Measurements from ENCODE around the gene SLC9A6.

The SLC9A6 gene

GRCh38 chrX:136028383-136028984, 43.2 kb downstream of the SLC9A6 start:
- Histone ChIP-seq H3K9me3 (ENCODE audit: control insufficient read depth, low read length) (no peaks in the 10 kb centered on the region), H3K4me3 (ENCODE audit: extremely low read depth, insufficient read depth, low read length, poor library complexity, severe bottlenecking) (no peak overlapping the region), H3K27ac (ENCODE audit: low read depth, low read length, severe bottlenecking) (no peak overlapping the region)

GRCh38 chrX:136029766-136030165, 44.5 kb downstream of the SLC9A6 start:
- H3K27ac ChIP-seq (ENCODE audit: low read depth, low read length, severe bottlenecking), result no peak overlapping the region
- H3K9me3 ChIP-seq (ENCODE audit: control insufficient read depth, low read length), result no peaks in the 10 kb centered on the region
- H3K4me3 ChIP-seq (ENCODE audit: extremely low read depth, insufficient read depth, low read length, poor library complexity, severe bottlenecking), result no peak overlapping the region
- H3K4me1 ChIP-seq (ENCODE audit: control insufficient read depth, insufficient read depth, low read length, poor library complexity, severe bottlenecking), result no peaks in the 10 kb centered on the region
- WGBS, 2 experiments (ENCODE audit: insufficient coverage in 2 of 2), result 100% methylated on average over 2 of the region's 2 CpGs; no CpG with 5 or more reads in 1 of the 2 experiments
- peaks cover 15% of the 10 kb centered on the region for H3K36me3 ChIP-seq (ENCODE audit: control insufficient read depth, insufficient read depth, low read length)

More at GRCh38 chrX:136028383-136028984, 43.2 kb downstream of the SLC9A6 start:
- Histone ChIP-seq H3K4me1 (ENCODE audit: control insufficient read depth, insufficient read depth, low read length, poor library complexity, severe bottlenecking) (no peaks in the 10 kb centered on the region), H3K36me3 (ENCODE audit: control insufficient read depth, insufficient read depth, low read length) (peaks cover 17% of the 10 kb centered on the region)

GRCh38 chrX:136030303-136031191, 45.3 kb downstream of the SLC9A6 start:
- H3K4me3 ChIP-seq (ENCODE audit: extremely low read depth, insufficient read depth, low read length, poor library complexity, severe bottlenecking), result no peak overlapping the region
- peaks cover 11% of the 10 kb centered on the region for H3K36me3 ChIP-seq (ENCODE audit: control insufficient read depth, insufficient read depth, low read length)
- H3K9me3 ChIP-seq (ENCODE audit: control insufficient read depth, low read length), result no peaks in the 10 kb centered on the region
- WGBS, 2 experiments (ENCODE audit: insufficient coverage in 2 of 2), result 89 to 91% methylated on average over 5 to 7 of the region's 9 CpGs
- no peaks in the 10 kb centered on the region for H3K4me1 ChIP-seq (ENCODE audit: control insufficient read depth, insufficient read depth, low read length, poor library complexity, severe bottlenecking)
- H3K27ac ChIP-seq (ENCODE audit: low read depth, low read length, severe bottlenecking), result no peak overlapping the region

GRCh38 chrX:136031626-136032025, 46.4 kb downstream of the SLC9A6 start:
- H3K4me3 ChIP-seq (ENCODE audit: extremely low read depth, insufficient read depth, low read length, poor library complexity, severe bottlenecking), result no peak overlapping the region
- H3K9me3 ChIP-seq (ENCODE audit: control insufficient read depth, low read length), result no peaks in the 10 kb centered on the region
- no peak overlapping the region for H3K27ac ChIP-seq (ENCODE audit: low read depth, low read length, severe bottlenecking)
- 100% methylated on average over 1 of the region's 5 CpGs; no CpG with 5 or more reads in 1 of the 2 experiments for WGBS, 2 experiments (ENCODE audit: insufficient coverage in 2 of 2)
- peaks cover 8% of the 10 kb centered on the region for H3K36me3 ChIP-seq (ENCODE audit: control insufficient read depth, insufficient read depth, low read length)
- no peaks in the 10 kb centered on the region for H3K4me1 ChIP-seq (ENCODE audit: control insufficient read depth, insufficient read depth, low read length, poor library complexity, severe bottlenecking)

GRCh38 chrX:136032370-136032769, 47.1 kb downstream of the SLC9A6 start:
- no peaks in the 10 kb centered on the region for H3K9me3 ChIP-seq (ENCODE audit: control insufficient read depth, low read length)
- H3K4me3 ChIP-seq (ENCODE audit: extremely low read depth, insufficient read depth, low read length, poor library complexity, severe bottlenecking), result no peak overlapping the region
- no peak overlapping the region for H3K27ac ChIP-seq (ENCODE audit: low read depth, low read length, severe bottlenecking)
- WGBS, 2 experiments (ENCODE audit: insufficient coverage in 2 of 2), result no CpG with 5 or more reads among the region's 4 CpGs
- no peaks in the 10 kb centered on the region for H3K4me1 ChIP-seq (ENCODE audit: control insufficient read depth, insufficient read depth, low read length, poor library complexity, severe bottlenecking)
- H3K36me3 ChIP-seq (ENCODE audit: control insufficient read depth, insufficient read depth, low read length), result peaks cover 8% of the 10 kb centered on the region

- no peak overlapping the region for H3K27ac ChIP-seq (ENCODE audit: low read depth, low read length, severe bottlenecking)
- H3K4me3 ChIP-seq (ENCODE audit: extremely low read depth, insufficient read depth, low read length, poor library complexity, severe bottlenecking), result no peak overlapping the region
- WGBS, 2 experiments (ENCODE audit: insufficient coverage in 2 of 2), result no CpG with 5 or more reads among the region's 1 CpG
- peaks cover 5% of the 10 kb centered on the region for H3K36me3 ChIP-seq (ENCODE audit: control insufficient read depth, insufficient read depth, low read length)
- no peaks in the 10 kb centered on the region for H3K9me3 ChIP-seq (ENCODE audit: control insufficient read depth, low read length)
- no peaks in the 10 kb centered on the region for H3K4me1 ChIP-seq (ENCODE audit: control insufficient read depth, insufficient read depth, low read length, poor library complexity, severe bottlenecking)
Observed at GRCh38 chrX:136034668-136035067, 49.4 kb downstream of the SLC9A6 start.

GRCh38 chrX:136035663-136036062, 50.4 kb downstream of the SLC9A6 start:
- no CpG with 5 or more reads among the region's 1 CpG for WGBS, 2 experiments (ENCODE audit: insufficient coverage in 2 of 2)
- Histone ChIP-seq H3K36me3 (ENCODE audit: control insufficient read depth, insufficient read depth, low read length) (no peaks in the 10 kb centered on the region), H3K9me3 (ENCODE audit: control insufficient read depth, low read length) (no peaks in the 10 kb centered on the region), H3K4me3 (ENCODE audit: extremely low read depth, insufficient read depth, low read length, poor library complexity, severe bottlenecking) (no peak overlapping the region), H3K4me1 (ENCODE audit: control insufficient read depth, insufficient read depth, low read length, poor library complexity, severe bottlenecking) (no peaks in the 10 kb centered on the region), H3K27ac (ENCODE audit: low read depth, low read length, severe bottlenecking) (no peak overlapping the region)

GRCh38 chrX:136039485-136039884, 54.2 kb downstream of the SLC9A6 start:
- Histone ChIP-seq H3K36me3 (ENCODE audit: control insufficient read depth, insufficient read depth, low read length) (peaks cover 6% of the 10 kb centered on the region), H3K4me3 (ENCODE audit: extremely low read depth, insufficient read depth, low read length, poor library complexity, severe bottlenecking) (no peak overlapping the region), H3K4me1 (ENCODE audit: control insufficient read depth, insufficient read depth, low read length, poor library complexity, severe bottlenecking) (no peaks in the 10 kb centered on the region), H3K27ac (ENCODE audit: low read depth, low read length, severe bottlenecking) (no peak overlapping the region), H3K9me3 (ENCODE audit: control insufficient read depth, low read length) (no peaks in the 10 kb centered on the region)

- Histone ChIP-seq H3K4me1 (ENCODE audit: control insufficient read depth, insufficient read depth, low read length, poor library complexity, severe bottlenecking) (no peaks in the 10 kb centered on the region), H3K27ac (ENCODE audit: low read depth, low read length, severe bottlenecking) (no peak overlapping the region), H3K36me3 (ENCODE audit: control insufficient read depth, insufficient read depth, low read length) (peaks cover 7% of the 10 kb centered on the region), H3K9me3 (ENCODE audit: control insufficient read depth, low read length) (no peaks in the 10 kb centered on the region), H3K4me3 (ENCODE audit: extremely low read depth, insufficient read depth, low read length, poor library complexity, severe bottlenecking) (no peak overlapping the region)
- WGBS, 2 experiments (ENCODE audit: insufficient coverage in 2 of 2), result 100% methylated on average over 2 of the region's 7 CpGs; no CpG with 5 or more reads in 1 of the 2 experiments
Observed at GRCh38 chrX:136039968-136040367, 54.7 kb downstream of the SLC9A6 start.

- Histone ChIP-seq H3K4me1 (ENCODE audit: control insufficient read depth, insufficient read depth, low read length, poor library complexity, severe bottlenecking) (no peaks in the 10 kb centered on the region), H3K9me3 (ENCODE audit: control insufficient read depth, low read length) (no peaks in the 10 kb centered on the region), H3K36me3 (ENCODE audit: control insufficient read depth, insufficient read depth, low read length) (peaks cover 7% of the 10 kb centered on the region), H3K27ac (ENCODE audit: low read depth, low read length, severe bottlenecking) (no peak overlapping the region), H3K4me3 (ENCODE audit: extremely low read depth, insufficient read depth, low read length, poor library complexity, severe bottlenecking) (no peak overlapping the region)
- no CpG with 5 or more reads among the region's 7 CpGs for WGBS, 2 experiments (ENCODE audit: insufficient coverage in 2 of 2)
Observed at GRCh38 chrX:136041254-136041812, 56.1 kb downstream of the SLC9A6 start.

- Histone ChIP-seq H3K27ac (ENCODE audit: low read depth, low read length, severe bottlenecking) (no peak overlapping the region), H3K4me1 (ENCODE audit: control insufficient read depth, insufficient read depth, low read length, poor library complexity, severe bottlenecking) (peaks cover 3% of the 10 kb centered on the region), H3K36me3 (ENCODE audit: control insufficient read depth, insufficient read depth, low read length) (peaks cover 7% of the 10 kb centered on the region)
Observed at GRCh38 chrX:136045008-136045407, 59.8 kb downstream of the SLC9A6 start.

More at GRCh38 chrX:136045008-136045407, 59.8 kb downstream of the SLC9A6 start:
- Histone ChIP-seq H3K9me3 (ENCODE audit: control insufficient read depth, low read length) (no peaks in the 10 kb centered on the region), H3K4me3 (ENCODE audit: extremely low read depth, insufficient read depth, low read length, poor library complexity, severe bottlenecking) (no peak overlapping the region)
- WGBS, 2 experiments (ENCODE audit: insufficient coverage in 2 of 2), result no CpG with 5 or more reads among the region's 5 CpGs
